Esophagus muscularis mucosa (tissue), 4 donors: Measurements from ENCODE around the gene CILP2. TPM values are rescaled to one million over a fixed set of nuclear protein-coding genes. Genes with fewer than 3 reads are reported as not detected.

ENCODE experiments used
- DNase-seq: peaks from one replicate; pipeline ENCODE4 v3.0.0-alpha.2; 2017; ENCODE audit errors: extremely low spot score
- H3K27ac ChIP-seq, 4 donors: fragments of 200-600 bp; sonication (generic); replicated peaks in 1 of 4; 1 replicate in 3 of 4; 2 replicates in 1 of 4; pipeline ENCODE4 v1.5.1; 2016 to 2019; ENCODE audit warnings: mild to moderate bottlenecking in 1 of 4
- H3K27me3 ChIP-seq, 4 donors: fragments of 200-600 bp; sonication (generic); one replicate each; pipeline versions ENCODE4 v1.5.1 to v1.6.0; 2016 to 2019
- H3K36me3 ChIP-seq, 4 donors: fragments of 200-600 bp; sonication (generic); one replicate each; pipeline ENCODE4 v1.5.1; 2016 to 2019
- H3K4me1 ChIP-seq, 4 donors: fragments of 200-600 bp; sonication (generic); one replicate each; pipeline ENCODE4 v1.5.1; 2016 to 2019
- H3K4me3 ChIP-seq, 4 donors: fragments of 200-600 bp; sonication (generic); 1 replicate in 2 of 4; 2 replicates in 2 of 4; pipeline ENCODE4 v1.5.1; 2016 to 2019; ENCODE audit warnings: mild to moderate bottlenecking in 4 of 4, moderate library complexity in 1 of 4
- H3K9me3 ChIP-seq, 4 donors: fragments of 200-600 bp; sonication (generic); 1 replicate in 3 of 4; 2 replicates in 1 of 4; pipeline ENCODE4 v1.5.1; 2016 to 2019
- EP300 ChIP-seq: sonication (generic); formaldehyde crosslinking; IDR thresholded peaks from one replicate; pipeline ENCODE4 v1.6.1; 2017; ENCODE audit warnings: antibody characterized with exemption
- POLR2A ChIP-seq: fragments of 450-650 bp; IDR thresholded peaks from one replicate; pipeline ENCODE4 v1.6.1; 2017; ENCODE audit warnings: antibody characterized with exemption, moderate library complexity, mild to moderate bottlenecking, low read depth
- POLR2AphosphoS5 ChIP-seq, 2 donors: sonication (generic); formaldehyde crosslinking; IDR thresholded peaks; one replicate each; pipeline ENCODE4 v1.6.1; 2017; ENCODE audit warnings: antibody characterized with exemption in 2 of 2
- WGBS: methylation state at CpG from one replicate; pipeline ENCODE4 v1.1.5; 2018; 5-methylcytosine and 5-hydroxymethylcytosine counted together
- intact Hi-C: fragments of 100-400 bp; cut with DNase I; formaldehyde crosslinking; loops from one replicate; pipeline ENCODE4 v1.15.1; 2023
- total RNA-seq, 4 donors: library from RNA; depleted of rRNA; stranded (reverse); fragments of >200 nt; gene quantifications; one replicate each; pipeline versions ENCODE4 v1.1.0 to v1.2.1, GENCODE V29; 2016
- TF ChIP-seq, protein P1 (sequence below), 3 experiments: fragments of 200-600 bp in 2 of 3; fragments of 450-650 bp in 1 of 3; sonication (generic) in 2 of 3; IDR thresholded peaks; one replicate each; pipeline ENCODE4 v1.5.1; 2017 to 2019; ENCODE audit warnings: antibody characterized with exemption in 3 of 3, mild to moderate bottlenecking in 2 of 3, moderate library complexity in 1 of 3

The CILP2 gene
- total RNA-seq, 4 donors from 2014 or later = 0.13 to 0.52 (median 0.29) TPM

- H3K27ac ChIP-seq = no peak overlapping the region
- TF ChIP-seq, protein P1, sequence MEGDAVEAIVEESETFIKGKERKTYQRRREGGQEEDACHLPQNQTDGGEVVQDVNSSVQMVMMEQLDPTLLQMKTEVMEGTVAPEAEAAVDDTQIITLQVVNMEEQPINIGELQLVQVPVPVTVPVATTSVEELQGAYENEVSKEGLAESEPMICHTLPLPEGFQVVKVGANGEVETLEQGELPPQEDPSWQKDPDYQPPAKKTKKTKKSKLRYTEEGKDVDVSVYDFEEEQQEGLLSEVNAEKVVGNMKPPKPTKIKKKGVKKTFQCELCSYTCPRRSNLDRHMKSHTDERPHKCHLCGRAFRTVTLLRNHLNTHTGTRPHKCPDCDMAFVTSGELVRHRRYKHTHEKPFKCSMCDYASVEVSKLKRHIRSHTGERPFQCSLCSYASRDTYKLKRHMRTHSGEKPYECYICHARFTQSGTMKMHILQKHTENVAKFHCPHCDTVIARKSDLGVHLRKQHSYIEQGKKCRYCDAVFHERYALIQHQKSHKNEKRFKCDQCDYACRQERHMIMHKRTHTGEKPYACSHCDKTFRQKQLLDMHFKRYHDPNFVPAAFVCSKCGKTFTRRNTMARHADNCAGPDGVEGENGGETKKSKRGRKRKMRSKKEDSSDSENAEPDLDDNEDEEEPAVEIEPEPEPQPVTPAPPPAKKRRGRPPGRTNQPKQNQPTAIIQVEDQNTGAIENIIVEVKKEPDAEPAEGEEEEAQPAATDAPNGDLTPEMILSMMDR (IDR thresholded peaks at IDR 0.05) = no peak
- TF ChIP-seq EP300 (no peak), POLR2AphosphoS5 (IDR thresholded peaks at IDR 0.05) (no peak), POLR2A (no peak)
- H3K4me3 ChIP-seq = no peak overlapping the region
- peaks cover 0 to 3% (median 0%) of the 10 kb centered on the region in 4 donors for H3K27me3 ChIP-seq
- no peaks in the 10 kb centered on the region for H3K36me3 ChIP-seq
- no peak for DNase-seq
- no peaks in the 10 kb centered on the region for H3K9me3 ChIP-seq
- 92% methylated on average over 20 of the region's 25 CpGs for WGBS
- H3K4me1 ChIP-seq = no peaks in the 10 kb centered on the region
- intact Hi-C loops = no loop called here
Measured at GRCh38 chr19:19579533-19580361, 41.7 kb downstream of the CILP2 start.

DNA sequence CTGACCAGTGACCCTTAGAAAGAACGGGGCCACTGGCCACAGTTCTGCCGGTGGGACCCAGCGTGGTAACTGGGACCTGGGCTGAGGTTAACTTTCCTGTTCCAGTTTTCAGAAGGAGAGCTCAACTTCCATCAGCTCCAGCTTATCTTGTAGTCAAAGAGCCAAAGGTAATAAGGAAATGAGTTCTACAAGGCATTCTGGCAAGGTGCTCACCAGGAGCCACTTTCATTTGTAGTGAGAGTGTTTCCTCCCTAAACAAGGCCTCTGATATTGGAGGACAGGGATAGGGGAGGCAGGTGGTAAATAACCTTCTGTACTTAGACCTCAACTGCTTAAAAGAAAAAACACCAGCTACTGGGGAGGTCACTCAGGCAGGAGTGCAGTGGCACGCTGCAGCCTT is 42.4 kb downstream of the CILP2 start:
- Histone ChIP-seq H3K9me3 (no peaks in the 10 kb centered on the region), H3K4me3 (no peak overlapping the region), H3K27ac (no peak overlapping the region), H3K4me1 (no peaks in the 10 kb centered on the region), H3K27me3 (peaks cover 0 to 3% (median 0%) of the 10 kb centered on the region in 4 donors), H3K36me3 (no peaks in the 10 kb centered on the region)
- TF ChIP-seq, protein P1 (IDR thresholded peaks at IDR 0.05) = no peak
- no peak for TF ChIP-seq EP300
- no peak for TF ChIP-seq POLR2AphosphoS5 (IDR thresholded peaks at IDR 0.05)
- TF ChIP-seq POLR2A = no peak
- no peak for DNase-seq
- WGBS = 100% methylated on average over 1 of the region's 4 CpGs
- intact Hi-C loops = no loop called here

- DNase-seq = no peak
- intact Hi-C loops = no loop called here
- 87% methylated on average over 13 of the region's 13 CpGs for WGBS
- H3K9me3 ChIP-seq = no peaks in the 10 kb centered on the region
- no peaks in the 10 kb centered on the region for H3K4me1 ChIP-seq
- peaks cover 0 to 3% (median 0%) of the 10 kb centered on the region in 4 donors for H3K27me3 ChIP-seq
- TF ChIP-seq POLR2A (no peak), EP300 (no peak), POLR2AphosphoS5 (IDR thresholded peaks at IDR 0.05) (no peak)
- TF ChIP-seq, protein P1 (IDR thresholded peaks at IDR 0.05) = no peak
- H3K4me3 ChIP-seq = no peak overlapping the region
- H3K27ac ChIP-seq = no peak overlapping the region
- H3K36me3 ChIP-seq = no peaks in the 10 kb centered on the region
Measured at GRCh38 chr19:19581391-19581790, 43.3 kb downstream of the CILP2 start.

DNA sequence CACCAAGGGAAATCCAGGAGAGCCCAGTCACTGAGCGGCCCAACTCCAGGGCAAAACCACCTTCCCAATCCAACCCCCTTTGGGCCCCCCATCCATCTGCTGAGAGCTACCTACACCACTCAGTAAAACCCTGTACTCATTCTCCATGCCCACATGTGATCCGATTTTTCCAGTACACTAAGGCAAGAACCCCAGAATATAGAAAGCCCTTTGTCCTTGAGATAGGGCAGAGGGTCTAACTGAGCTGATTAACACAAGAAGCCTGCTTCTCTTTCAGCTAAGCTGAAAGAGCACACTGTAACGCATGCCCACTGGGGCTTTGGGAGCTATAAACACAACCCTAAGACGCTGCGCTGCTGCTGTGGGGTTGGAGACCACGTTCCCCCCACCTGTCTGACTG is 44.4 kb downstream of the CILP2 start:
- H3K27me3 ChIP-seq = peaks cover 0 to 3% (median 0%) of the 10 kb centered on the region in 4 donors
- H3K4me3 ChIP-seq = no peak overlapping the region
- no peak overlapping the region for H3K27ac ChIP-seq
- H3K9me3 ChIP-seq = no peaks in the 10 kb centered on the region
- H3K4me1 ChIP-seq = no peaks in the 10 kb centered on the region
- H3K36me3 ChIP-seq = no peaks in the 10 kb centered on the region
- TF ChIP-seq POLR2AphosphoS5 (IDR thresholded peaks at IDR 0.05) (no peak), POLR2A (no peak), EP300 (no peak)
- TF ChIP-seq, protein P1 (IDR thresholded peaks at IDR 0.05) = no peak
- intact Hi-C loops = no loop called here
- no peak for DNase-seq
- 91% methylated on average over 6 of the region's 6 CpGs for WGBS
